KMS-11 (cell line): ENCODE data around the gene TSPAN3.

ENCODE experiments used
- H2AFZ ChIP-seq: fragments of 200-600 bp; sonication (generic); 2 replicates; pipeline ENCODE4 v1.6.1; 2016; ENCODE audit warnings: antibody characterized with exemption, mixed run types, low read depth
- H3K27ac ChIP-seq: fragments of 200-600 bp; sonication (generic); 2 replicates; pipeline ENCODE4 v1.6.1; 2016; ENCODE audit warnings: mild to moderate bottlenecking, mixed run types
- H3K27me3 ChIP-seq: fragments of 200-600 bp; sonication (generic); 2 replicates; pipeline ENCODE4 v1.6.1; 2017; ENCODE audit warnings: mild to moderate bottlenecking, low read depth, mixed run types, moderate library complexity; ENCODE audit not compliant: insufficient read depth
- H3K36me3 ChIP-seq: fragments of 200-600 bp; sonication (generic); 2 replicates; pipeline ENCODE4 v1.6.1; 2017; ENCODE audit warnings: mild to moderate bottlenecking, mixed run types; ENCODE audit not compliant: insufficient read depth
- H3K4me1 ChIP-seq: fragments of 200-600 bp; sonication (generic); 2 replicates; pipeline ENCODE4 v1.6.1; 2016; ENCODE audit warnings: mild to moderate bottlenecking, low read depth, mixed run types; ENCODE audit not compliant: poor library complexity, severe bottlenecking
- H3K4me2 ChIP-seq: fragments of 200-600 bp; sonication (generic); 2 replicates; pipeline ENCODE4 v1.7.0; 2016; ENCODE audit warnings: mild to moderate bottlenecking, mixed run types
- H3K4me3 ChIP-seq: fragments of 200-600 bp; sonication (generic); IDR thresholded peaks from 2 replicates; pipeline ENCODE4 v1.6.1; 2017; ENCODE audit warnings: low read depth, low read length, mixed read lengths; ENCODE audit not compliant: insufficient read depth
- H3K79me2 ChIP-seq: fragments of 200-600 bp; sonication (generic); 2 replicates; pipeline ENCODE4 v1.6.1; 2016; ENCODE audit warnings: low read depth, mixed run types; ENCODE audit not compliant: insufficient read depth
- H3K9ac ChIP-seq: fragments of 200-600 bp; sonication (generic); 2 replicates; pipeline ENCODE4 v1.6.1; 2016; ENCODE audit warnings: mild to moderate bottlenecking, mixed run types
- H4K20me1 ChIP-seq: fragments of 200-600 bp; sonication (generic); 2 replicates; pipeline ENCODE4 v1.6.1; 2016; ENCODE audit warnings: mild to moderate bottlenecking, mixed run types; ENCODE audit not compliant: insufficient read depth
- CTCF ChIP-seq: fragments of 200-600 bp; sonication (generic); conservative IDR thresholded peaks from 2 replicates; pipeline ENCODE4 v1.6.1; 2017; ENCODE audit warnings: low read depth, mild to moderate bottlenecking, antibody characterized with exemption, low read length, moderate library complexity, mixed read lengths

The TSPAN3 gene

DNA sequence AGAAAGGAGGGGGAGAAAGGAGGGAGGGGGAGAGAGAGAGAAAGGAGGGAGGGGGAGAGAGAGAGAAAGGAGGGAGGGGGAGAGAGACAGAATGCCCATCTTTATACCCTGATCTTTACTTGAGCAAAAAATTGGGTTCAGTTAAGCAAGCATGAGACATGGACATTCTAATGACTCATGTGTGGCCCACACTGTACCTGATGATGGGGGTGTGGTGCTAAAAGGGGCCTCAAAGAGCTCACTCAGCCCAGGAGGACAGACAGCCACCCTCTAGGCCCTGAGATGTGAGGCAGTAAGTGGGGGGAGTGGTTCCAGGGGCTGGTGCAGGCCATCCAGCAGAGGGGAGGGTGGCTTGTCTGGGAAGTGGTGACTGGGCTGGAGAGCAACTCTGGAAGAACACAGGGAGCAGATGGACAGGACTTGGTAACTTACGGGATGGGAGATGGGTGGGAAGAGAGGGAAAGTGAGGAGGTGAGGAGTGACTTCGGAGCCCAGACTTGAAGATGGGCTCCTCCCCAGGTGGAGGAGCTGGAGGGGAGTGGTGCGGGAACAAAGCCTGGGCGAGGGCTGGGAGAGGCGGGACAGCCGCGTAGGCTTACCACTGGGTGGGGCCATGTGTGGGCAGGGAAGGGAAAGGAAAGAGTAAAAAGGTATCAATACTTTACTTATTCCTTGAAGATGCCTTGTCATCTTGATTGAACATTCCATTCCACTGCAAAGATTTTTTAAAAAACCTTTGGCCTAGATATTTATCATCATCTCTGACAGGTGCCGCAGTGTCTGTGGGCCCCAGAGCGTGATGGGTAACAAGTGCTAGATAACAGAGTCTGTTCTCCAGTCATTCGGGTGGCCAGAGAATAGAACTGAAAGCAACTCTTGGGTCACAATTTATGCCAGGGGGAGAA is 32.3 kb downstream of the TSPAN3 start:
- Histone ChIP-seq H3K4me2 (no peak overlapping the region), H3K4me3 (no peak overlapping the region), H3K9ac (no peak overlapping the region), H3K79me2 (no peaks in the 10 kb centered on the region), H3K36me3 (peaks cover 3% of the 10 kb centered on the region; the same call in 1 of the 2 replicates), H3K27me3 (no peaks in the 10 kb centered on the region), H2AFZ (no peak overlapping the region), H4K20me1 (no peaks in the 10 kb centered on the region), H3K4me1 (peaks cover 3% of the 10 kb centered on the region), H3K27ac (no peak overlapping the region)
- no peak for TF ChIP-seq CTCF

DNA sequence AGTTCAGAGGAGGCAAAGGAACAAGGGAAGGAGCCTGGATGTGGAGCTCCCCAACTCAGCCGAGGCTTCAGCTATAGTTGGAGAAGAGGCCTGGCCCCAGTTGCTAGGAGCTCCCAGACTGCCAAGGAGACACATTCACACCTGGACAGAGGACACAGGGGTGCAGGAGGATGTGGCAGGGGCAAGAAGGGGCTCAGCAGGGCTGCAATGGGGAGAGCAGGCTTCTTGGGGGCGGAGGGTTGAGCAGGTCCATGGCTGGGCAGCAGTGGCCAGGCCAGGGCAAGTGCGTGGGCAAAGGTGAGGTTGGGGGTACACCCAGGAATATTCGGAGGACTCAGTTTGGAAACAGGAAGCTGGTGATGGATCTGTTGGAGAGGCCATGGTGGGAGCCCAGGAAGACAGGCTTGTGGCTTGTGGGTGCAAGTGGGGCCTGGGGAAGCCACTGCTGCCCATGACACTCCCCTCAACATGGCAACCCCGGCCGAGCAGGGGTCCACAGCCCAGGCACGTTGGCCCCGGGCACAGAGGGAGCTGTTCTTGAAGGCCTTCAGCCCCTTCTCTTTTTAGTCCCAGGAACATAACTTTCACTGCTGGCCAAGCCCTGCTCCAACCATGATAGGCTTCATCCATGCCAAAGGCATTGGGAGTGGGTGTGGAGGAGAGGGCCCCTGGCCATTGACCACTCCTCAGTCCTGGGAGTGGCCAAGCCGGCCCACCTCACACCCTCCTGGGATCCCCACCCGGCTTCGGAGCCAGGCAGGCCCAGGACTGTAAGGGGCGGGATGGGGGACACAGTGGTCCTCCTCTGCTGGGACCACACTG is 33.3 kb downstream of the TSPAN3 start:
- H3K27me3 ChIP-seq = no peaks in the 10 kb centered on the region
- H3K79me2 ChIP-seq = no peaks in the 10 kb centered on the region
- peaks cover 3% of the 10 kb centered on the region for H3K4me1 ChIP-seq
- H3K4me3 ChIP-seq = no peak overlapping the region
- TF ChIP-seq CTCF = no peak
- no peaks in the 10 kb centered on the region for H3K36me3 ChIP-seq
- no peak overlapping the region for H3K9ac ChIP-seq
- no peak overlapping the region for H2AFZ ChIP-seq
- no peak overlapping the region for H3K4me2 ChIP-seq
- H4K20me1 ChIP-seq = no peaks in the 10 kb centered on the region
- no peak overlapping the region for H3K27ac ChIP-seq

GRCh38 chr15:77036537-77037387 is 34.1 kb downstream of the TSPAN3 start:
- no peaks in the 10 kb centered on the region for H3K79me2 ChIP-seq
- no peak for TF ChIP-seq CTCF
- peaks cover 8% of the 10 kb centered on the region for H3K4me1 ChIP-seq
- H2AFZ ChIP-seq = no peak overlapping the region
- no peak overlapping the region for H3K9ac ChIP-seq
- no peak overlapping the region for H3K4me3 ChIP-seq
- no peaks in the 10 kb centered on the region for H3K36me3 ChIP-seq
- H3K27me3 ChIP-seq = no peaks in the 10 kb centered on the region
- no peaks in the 10 kb centered on the region for H4K20me1 ChIP-seq
- H3K27ac ChIP-seq = no peak overlapping the region
- no peak overlapping the region for H3K4me2 ChIP-seq

GRCh38 chr15:77035999-77036471 is 34.9 kb downstream of the TSPAN3 start:
- H3K27ac ChIP-seq = no peak overlapping the region
- no peaks in the 10 kb centered on the region for H3K36me3 ChIP-seq
- TF ChIP-seq CTCF = no peak
- no peaks in the 10 kb centered on the region for H3K27me3 ChIP-seq
- no peaks in the 10 kb centered on the region for H3K79me2 ChIP-seq
- H3K4me3 ChIP-seq = no peak overlapping the region
- H4K20me1 ChIP-seq = no peaks in the 10 kb centered on the region
- no peak overlapping the region for H3K9ac ChIP-seq
- no peak overlapping the region for H2AFZ ChIP-seq
- H3K4me2 ChIP-seq = no peak overlapping the region
- peaks cover 15% of the 10 kb centered on the region for H3K4me1 ChIP-seq
